Measurements from ENCODE around the gene LRRC45.

Gene LRRC45

GRCh38 chr17:82073446-82073845 is 50.3 kb downstream of the LRRC45 start:
- no peak for DNase-seq (ENCODE audit: low read depth in 1 of 2, low spot score in 1 of 2)
- in situ Hi-C loops (cut with HindIII; ENCODE audit: low pct_unique_long_range_greater_than_20kb, low sequenced_read_pairs), result no loop called here
- no peak for TF ChIP-seq JUND (IDR thresholded peaks at IDR 0.05; ENCODE audit: low read depth)

DNA sequence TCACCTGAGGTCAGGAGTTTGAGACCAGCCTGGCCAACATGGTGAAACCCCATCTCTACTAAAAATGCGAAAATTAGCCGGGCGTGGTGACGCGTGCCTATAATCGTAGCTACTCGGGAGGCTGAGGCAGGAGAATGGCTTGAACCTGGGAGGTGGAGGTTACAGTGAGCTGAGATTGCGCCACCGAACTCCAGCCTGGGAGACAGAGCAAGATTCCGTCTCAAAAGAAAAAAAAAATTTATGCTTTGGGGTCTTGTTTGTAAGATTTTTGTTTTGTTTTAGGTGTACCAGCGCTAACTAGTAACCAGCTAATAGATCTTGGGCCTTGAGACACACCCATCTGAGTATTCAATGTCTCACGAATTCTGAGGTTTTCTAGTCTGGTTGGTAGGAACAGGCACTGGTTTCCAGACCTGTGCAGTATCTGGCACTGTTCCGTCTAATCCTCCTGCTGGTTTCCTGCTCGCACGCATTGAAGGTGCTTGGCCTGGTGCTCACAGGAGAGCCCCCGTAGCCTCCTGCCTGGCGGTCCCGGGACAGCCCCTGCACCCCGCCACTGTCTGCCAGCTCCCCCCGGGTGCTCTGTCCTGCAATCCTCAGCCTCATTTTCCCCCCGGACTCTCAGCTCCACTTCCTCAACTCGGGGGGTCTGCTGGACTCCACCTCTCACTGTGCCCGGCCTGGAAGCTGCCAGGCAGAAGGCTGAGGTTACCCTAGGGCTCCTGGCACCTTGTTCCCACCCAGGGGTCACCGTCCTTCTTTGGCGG is 53.1 kb downstream of the LRRC45 start:
- peak in 1 of 2 experiments; percentile 48 for DNase-seq (ENCODE audit: low read depth in 1 of 2, low spot score in 1 of 2)
- in situ Hi-C loops (cut with HindIII; ENCODE audit: low pct_unique_long_range_greater_than_20kb, low sequenced_read_pairs), result no loop called here
- TF ChIP-seq JUND (IDR thresholded peaks at IDR 0.05; ENCODE audit: low read depth), result 0 out of 2 replicates have a peak, but pooled peaks have one; percentile 24

DNA sequence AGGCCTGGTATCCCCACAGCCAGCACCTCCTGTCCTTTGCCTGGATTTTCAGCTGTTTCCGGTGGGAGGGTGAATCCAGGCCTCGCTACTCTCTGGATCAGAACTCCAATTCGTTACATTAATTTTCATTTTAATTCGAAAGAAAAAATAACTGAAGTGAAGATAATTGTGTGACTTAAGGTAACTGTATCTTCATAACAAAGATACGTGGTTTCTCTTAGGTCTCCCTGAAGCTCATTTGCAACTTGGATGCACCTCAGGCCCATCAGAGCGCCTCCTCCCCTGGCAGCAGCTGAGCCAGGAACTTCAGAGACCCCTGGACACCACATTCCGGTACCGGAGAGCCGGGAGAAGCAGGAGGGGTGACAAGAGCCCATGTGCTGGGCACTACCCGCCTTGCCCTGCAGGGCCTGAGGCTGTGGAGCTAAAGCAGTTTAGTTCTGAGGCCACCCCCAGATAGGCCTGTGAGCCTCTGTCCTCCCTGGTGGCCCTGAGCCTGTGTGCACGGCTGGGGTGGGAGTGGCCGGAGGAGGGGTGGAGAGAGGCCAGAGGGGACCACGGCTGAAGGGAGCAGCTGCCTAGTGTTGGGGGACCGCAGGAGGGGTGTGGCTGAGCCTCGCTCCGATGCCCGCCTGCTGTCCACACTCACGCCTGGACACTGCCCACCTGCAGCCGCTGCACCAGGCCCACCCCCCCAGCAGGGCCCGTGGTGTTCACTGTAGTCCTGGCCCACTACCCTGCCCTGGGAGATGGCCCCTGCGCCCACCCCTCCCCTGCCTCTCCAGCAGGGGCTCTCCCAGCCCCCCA is 53.9 kb downstream of the LRRC45 start:
- in situ Hi-C loops (cut with HindIII; ENCODE audit: low pct_unique_long_range_greater_than_20kb, low sequenced_read_pairs), result no loop called here
- no peak for TF ChIP-seq JUND (IDR thresholded peaks at IDR 0.05; ENCODE audit: low read depth)
- no peak for DNase-seq (ENCODE audit: low read depth in 1 of 2, low spot score in 1 of 2)

GRCh38 chr17:82077617-82078358 is 54.7 kb downstream of the LRRC45 start:
- TF ChIP-seq JUND (IDR thresholded peaks at IDR 0.05; ENCODE audit: low read depth), result no peak
- in situ Hi-C loops (cut with HindIII; ENCODE audit: low pct_unique_long_range_greater_than_20kb, low sequenced_read_pairs), result no loop called here
- peak in 1 of 2 experiments; percentile 48 for DNase-seq (ENCODE audit: low read depth in 1 of 2, low spot score in 1 of 2)

- in situ Hi-C loops (cut with HindIII; ENCODE audit: low pct_unique_long_range_greater_than_20kb, low sequenced_read_pairs), result no loop called here
- DNase-seq (ENCODE audit: low read depth in 1 of 2, low spot score in 1 of 2), result no peak
- no peak for TF ChIP-seq JUND (IDR thresholded peaks at IDR 0.05; ENCODE audit: low read depth)
Measured at GRCh38 chr17:82078433-82078832, 55.3 kb downstream of the LRRC45 start.

- no peak for TF ChIP-seq JUND (IDR thresholded peaks at IDR 0.05; ENCODE audit: low read depth)
- in situ Hi-C loops (cut with HindIII; ENCODE audit: low pct_unique_long_range_greater_than_20kb, low sequenced_read_pairs), result no loop called here
- DNase-seq (ENCODE audit: low read depth in 1 of 2, low spot score in 1 of 2), result no peak
Measured at GRCh38 chr17:82079001-82079677, 56.0 kb downstream of the LRRC45 start.

- no peak for DNase-seq (ENCODE audit: low read depth in 1 of 2, low spot score in 1 of 2)
- TF ChIP-seq JUND (IDR thresholded peaks at IDR 0.05; ENCODE audit: low read depth), result no peak
- in situ Hi-C loops (cut with HindIII; ENCODE audit: low pct_unique_long_range_greater_than_20kb, low sequenced_read_pairs), result no loop called here
Measured at GRCh38 chr17:82080048-82080788, 57.1 kb downstream of the LRRC45 start.

Data from T47D (cell line).